HepG2 (cell line): Measurements from ENCODE around the gene PHKG1. TPM values are rescaled to one million over a fixed set of nuclear protein-coding genes. Genes with fewer than 3 reads are reported as not detected.
A peak's percentile ranks its signal among the peaks of the same experiment; 100 is the strongest.

Experiments used
- ARID3A ChIP-seq: IDR thresholded peaks from 2 replicates; pipeline ENCODE4 v1.6.1; 2012; ENCODE audit warnings: low read depth, low read length, improper control_type of control experiment
- ASH2L ChIP-seq: fragments of 300-600, 200-600 bp; sonication (generic); IDR thresholded peaks from 2 replicates; pipeline ENCODE4 v1.7.0; 2017; ENCODE audit warnings: low read depth, mild to moderate bottlenecking, moderate library complexity, mixed read lengths, low read length; ENCODE audit not compliant: insufficient read length
- BCL6 ChIP-seq: IDR thresholded peaks from 2 replicates; pipeline ENCODE4 v1.6.1; 2016; ENCODE audit warnings: missing genetic modification reagents, missing compliant biosample characterization
- ETV5 ChIP-seq: IDR thresholded peaks from 2 replicates; pipeline ENCODE4 v1.6.1; 2018; ENCODE audit warnings: missing biosample characterization, missing genetic modification reagents, inconsistent platforms, borderline replicate concordance
- FOXA3 ChIP-seq: IDR thresholded peaks from 2 replicates; pipeline ENCODE4 v1.6.1; 2016; ENCODE audit warnings: missing genetic modification reagents, missing compliant biosample characterization
- IRF9 ChIP-seq: sonication (generic); formaldehyde crosslinking; IDR thresholded peaks from 2 replicates; pipeline ENCODE4 v1.8.0; 2022; ENCODE audit warnings: missing genetic modification reagents, mild to moderate bottlenecking, borderline replicate concordance
- KDM3A ChIP-seq: IDR thresholded peaks from 2 replicates; pipeline ENCODE4 v1.6.1; 2018; ENCODE audit warnings: low read depth, missing compliant biosample characterization
- PAX8 ChIP-seq: sonication (generic); formaldehyde crosslinking; IDR thresholded peaks from 2 replicates; pipeline ENCODE4 v1.8.0; 2022; ENCODE audit warnings: mild to moderate bottlenecking, missing genetic modification reagents, borderline replicate concordance
- PAXIP1 ChIP-seq: sonication (generic); formaldehyde crosslinking; conservative IDR thresholded peaks from 2 replicates; pipeline ENCODE4 v1.4.0; 2020; ENCODE audit warnings: mild to moderate bottlenecking, missing genetic modification reagents, moderate library complexity
- RARA ChIP-seq: IDR thresholded peaks from 2 replicates; pipeline ENCODE4 v1.6.1; 2016; ENCODE audit warnings: missing genetic modification reagents, missing compliant biosample characterization
- SAP130 ChIP-seq: IDR thresholded peaks from 2 replicates; pipeline ENCODE4 v1.6.1; 2016; ENCODE audit warnings: low read depth
- SMARCC2 ChIP-seq: fragments of 450-650 bp; IDR thresholded peaks from 2 replicates; pipeline ENCODE4 v1.6.1; 2017; ENCODE audit warnings: antibody characterized with exemption, mild to moderate bottlenecking
- TEAD3 ChIP-seq: optimal IDR thresholded peaks from 2 replicates; pipeline ENCODE3; 2016; ENCODE audit warnings: borderline replicate concordance
- ZNF44 ChIP-seq: sonication (generic); formaldehyde crosslinking; IDR thresholded peaks from 2 replicates; pipeline ENCODE4 v1.5.1; 2020; ENCODE audit warnings: mild to moderate bottlenecking, missing genetic modification reagents
- ZNF468 ChIP-seq: sonication (generic); formaldehyde crosslinking; IDR thresholded peaks from 2 replicates; pipeline ENCODE4 v1.8.0; 2022; ENCODE audit warnings: mild to moderate bottlenecking, moderate library complexity, missing genetic modification reagents
- ZNF549 ChIP-seq: sonication (generic); formaldehyde crosslinking; IDR thresholded peaks from 2 replicates; pipeline ENCODE4 v1.5.0; 2020; ENCODE audit warnings: missing genetic modification reagents
- ZNF775 ChIP-seq: sonication (generic); formaldehyde crosslinking; IDR thresholded peaks from 2 replicates; pipeline ENCODE4 v1.4.0; 2020; ENCODE audit warnings: missing genetic modification reagents, mild to moderate bottlenecking, moderate library complexity, borderline replicate concordance
- polyA plus RNA-seq, 8 experiments: library from polyadenylated mRNA; depleted of rRNA in 3 of 8; stranded (reverse) in 7 of 8; unstranded in 1 of 8; fragments of >200 nt; fragmentation: Illumina TruSeq in 4 of 8; extraction: Trizol in 4 of 8; gene quantifications; 2 replicates each; pipeline versions ENCODE4 v1.2.1 to v1.2.3, GENCODE V29; 2011 to 2016; ENCODE audit warnings: low read depth in 4 of 8, missing spikeins in 1 of 8, mixed read lengths in 1 of 8; ENCODE audit not compliant: insufficient read depth in 1 of 8
- total RNA-seq, 5 experiments: library from RNA; depleted of rRNA; stranded (reverse); fragments of >200 nt; fragmentation: Illumina TruSeq; extraction: Trizol; gene quantifications; 2 replicates each; pipeline ENCODE4 v1.2.3, GENCODE V29; 2016; ENCODE audit warnings: low read depth in 1 of 5
- TF ChIP-seq, protein P1 (sequence below): sonication (generic); formaldehyde crosslinking; IDR thresholded peaks from 2 replicates; pipeline ENCODE4 v1.5.0; 2020; ENCODE audit warnings: mild to moderate bottlenecking, missing genetic modification reagents, moderate library complexity
- TF ChIP-seq, protein P2 (sequence below): sonication (generic); formaldehyde crosslinking; IDR thresholded peaks from 2 replicates; pipeline ENCODE4 v1.4.0; 2020; ENCODE audit warnings: missing genetic modification reagents, borderline replicate concordance

PHKG1 gene
- total and polyA plus RNA-seq, 2 of the 13 experiments (the other 11 are each of a cell fraction or from before 2014, with no cell fraction given): 0.44 to 0.71 TPM

DNA sequence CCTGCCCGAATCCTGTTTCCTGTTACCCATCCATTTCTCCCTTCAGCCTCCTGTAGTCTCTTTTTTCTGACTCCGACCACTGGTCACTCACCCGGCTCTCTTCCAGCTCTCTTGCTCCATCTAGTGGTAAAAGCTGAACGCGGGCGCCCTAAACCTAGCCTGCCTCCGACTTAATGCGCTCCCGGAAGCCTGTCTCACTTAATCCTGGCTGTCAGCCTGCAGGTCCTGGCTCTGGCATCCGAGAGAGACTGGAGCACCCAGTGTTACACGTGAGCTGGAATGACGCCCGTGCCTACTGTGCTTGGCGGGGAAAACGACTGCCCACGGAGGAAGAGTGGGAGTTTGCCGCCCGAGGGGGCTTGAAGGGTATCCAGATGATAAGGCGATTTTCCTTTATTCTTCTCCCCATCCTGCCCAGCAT is 18.4 kb downstream of the PHKG1 start (continued):
- TF ChIP-seq SAP130 (CRISPR knock-in tag): peak; percentile 32; the same call in 1 of the 2 replicates
- no peak for TF ChIP-seq ZNF44 (CRISPR knock-in tag)
- no peak for TF ChIP-seq BCL6
- no peak for TF ChIP-seq ZNF468 (CRISPR knock-in tag)
- no peak for TF ChIP-seq PAX8 (CRISPR knock-in tag)
- TF ChIP-seq ARID3A: no peak
- TF ChIP-seq ASH2L: peak; percentile 17
- no peak for TF ChIP-seq TEAD3 (CRISPR knock-in tag)
- 0 out of 2 replicates have a peak, but pooled peaks have one; percentile 23 for TF ChIP-seq PAXIP1
- no peak for TF ChIP-seq SMARCC2
- TF ChIP-seq IRF9: peak; percentile 34; the same call in 1 of the 2 replicates
- no peak for TF ChIP-seq ZNF775
- TF ChIP-seq, protein P1, sequence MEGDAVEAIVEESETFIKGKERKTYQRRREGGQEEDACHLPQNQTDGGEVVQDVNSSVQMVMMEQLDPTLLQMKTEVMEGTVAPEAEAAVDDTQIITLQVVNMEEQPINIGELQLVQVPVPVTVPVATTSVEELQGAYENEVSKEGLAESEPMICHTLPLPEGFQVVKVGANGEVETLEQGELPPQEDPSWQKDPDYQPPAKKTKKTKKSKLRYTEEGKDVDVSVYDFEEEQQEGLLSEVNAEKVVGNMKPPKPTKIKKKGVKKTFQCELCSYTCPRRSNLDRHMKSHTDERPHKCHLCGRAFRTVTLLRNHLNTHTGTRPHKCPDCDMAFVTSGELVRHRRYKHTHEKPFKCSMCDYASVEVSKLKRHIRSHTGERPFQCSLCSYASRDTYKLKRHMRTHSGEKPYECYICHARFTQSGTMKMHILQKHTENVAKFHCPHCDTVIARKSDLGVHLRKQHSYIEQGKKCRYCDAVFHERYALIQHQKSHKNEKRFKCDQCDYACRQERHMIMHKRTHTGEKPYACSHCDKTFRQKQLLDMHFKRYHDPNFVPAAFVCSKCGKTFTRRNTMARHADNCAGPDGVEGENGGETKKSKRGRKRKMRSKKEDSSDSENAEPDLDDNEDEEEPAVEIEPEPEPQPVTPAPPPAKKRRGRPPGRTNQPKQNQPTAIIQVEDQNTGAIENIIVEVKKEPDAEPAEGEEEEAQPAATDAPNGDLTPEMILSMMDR (CRISPR knock-in tag): peak; percentile 93
- TF ChIP-seq RARA: peak; percentile 9; the same call in 1 of the 2 replicates
- TF ChIP-seq ETV5 (CRISPR knock-in tag): peak; percentile 23; the same call in 1 of the 2 replicates
- TF ChIP-seq, protein P2, sequence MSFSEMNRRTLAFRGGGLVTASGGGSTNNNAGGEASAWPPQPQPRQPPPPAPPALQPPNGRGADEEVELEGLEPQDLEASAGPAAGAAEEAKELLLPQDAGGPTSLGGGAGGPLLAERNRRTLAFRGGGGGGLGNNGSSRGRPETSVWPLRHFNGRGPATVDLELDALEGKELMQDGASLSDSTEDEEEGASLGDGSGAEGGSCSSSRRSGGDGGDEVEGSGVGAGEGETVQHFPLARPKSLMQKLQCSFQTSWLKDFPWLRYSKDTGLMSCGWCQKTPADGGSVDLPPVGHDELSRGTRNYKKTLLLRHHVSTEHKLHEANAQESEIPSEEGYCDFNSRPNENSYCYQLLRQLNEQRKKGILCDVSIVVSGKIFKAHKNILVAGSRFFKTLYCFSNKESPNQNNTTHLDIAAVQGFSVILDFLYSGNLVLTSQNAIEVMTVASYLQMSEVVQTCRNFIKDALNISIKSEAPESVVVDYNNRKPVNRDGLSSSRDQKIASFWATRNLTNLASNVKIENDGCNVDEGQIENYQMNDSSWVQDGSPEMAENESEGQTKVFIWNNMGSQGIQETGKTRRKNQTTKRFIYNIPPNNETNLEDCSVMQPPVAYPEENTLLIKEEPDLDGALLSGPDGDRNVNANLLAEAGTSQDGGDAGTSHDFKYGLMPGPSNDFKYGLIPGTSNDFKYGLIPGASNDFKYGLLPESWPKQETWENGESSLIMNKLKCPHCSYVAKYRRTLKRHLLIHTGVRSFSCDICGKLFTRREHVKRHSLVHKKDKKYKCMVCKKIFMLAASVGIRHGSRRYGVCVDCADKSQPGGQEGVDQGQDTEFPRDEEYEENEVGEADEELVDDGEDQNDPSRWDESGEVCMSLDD (CRISPR knock-in tag): no peak
- TF ChIP-seq FOXA3 (CRISPR knock-in tag): 0 out of 2 replicates have a peak, but pooled peaks have one; percentile 9
- no peak for TF ChIP-seq ZNF549 (CRISPR knock-in tag)
- peak; percentile 86 for TF ChIP-seq KDM3A (CRISPR knock-in tag)
